Skeletal muscle satellite cell (primary cell): ENCODE measurements around the gene LACTBL1.

Experiments used
- H3K27me3 ChIP-seq: 2 replicates; pipeline ENCODE4 v1.7.0; 2013; ENCODE audit warnings: low read length; ENCODE audit not compliant: control insufficient read depth, insufficient read depth
- H3K36me3 ChIP-seq: 2 replicates; pipeline ENCODE4 v1.7.0; 2013; ENCODE audit warnings: mild to moderate bottlenecking, control low read depth, low read length; ENCODE audit not compliant: insufficient read depth
- H3K4me1 ChIP-seq: 2 replicates; pipeline ENCODE4 v1.7.0; 2013; ENCODE audit warnings: low read length; ENCODE audit not compliant: control insufficient read depth, insufficient read depth
- H3K4me2 ChIP-seq: 2 replicates; pipeline ENCODE4 v1.7.0; 2013; ENCODE audit warnings: mild to moderate bottlenecking, low read length
- H3K4me3 ChIP-seq: 2 replicates; pipeline ENCODE4 v1.7.0; 2013; ENCODE audit warnings: low read length
- H3K9ac ChIP-seq: 2 replicates; pipeline ENCODE4 v1.7.0; 2013; ENCODE audit warnings: mild to moderate bottlenecking, low read depth, low read length, moderate library complexity
- H3K9me3 ChIP-seq: replicated peaks from 2 replicates; pipeline ENCODE4 v1.7.0; 2013; ENCODE audit warnings: mild to moderate bottlenecking, control low read depth, low read length

Gene LACTBL1

GRCh38 chr1:22916471-22916820 is 56.2 kb downstream of the LACTBL1 start:
- H3K9ac ChIP-seq = no peak overlapping the region
- no peaks in the 10 kb centered on the region for H3K9me3 ChIP-seq
- H3K36me3 ChIP-seq = no peaks in the 10 kb centered on the region
- H3K27me3 ChIP-seq = peaks cover 17% of the 10 kb centered on the region
- H3K4me3 ChIP-seq = no peak overlapping the region
- H3K4me2 ChIP-seq = no peak overlapping the region
- H3K4me1 ChIP-seq = peaks cover 7% of the 10 kb centered on the region

- Histone ChIP-seq H3K4me1 (peaks cover 7% of the 10 kb centered on the region), H3K4me3 (no peak overlapping the region), H3K9ac (no peak overlapping the region), H3K27me3 (peaks cover 17% of the 10 kb centered on the region), H3K36me3 (no peaks in the 10 kb centered on the region), H3K9me3 (no peaks in the 10 kb centered on the region), H3K4me2 (no peak overlapping the region)
Observed at GRCh38 chr1:22915816-22916470, 56.7 kb downstream of the LACTBL1 start.

- H3K27me3 ChIP-seq = peaks cover 15% of the 10 kb centered on the region
- H3K36me3 ChIP-seq = no peaks in the 10 kb centered on the region
- no peak overlapping the region for H3K9ac ChIP-seq
- no peak overlapping the region for H3K4me2 ChIP-seq
- no peak overlapping the region for H3K4me3 ChIP-seq
- peaks cover 7% of the 10 kb centered on the region for H3K4me1 ChIP-seq
- no peaks in the 10 kb centered on the region for H3K9me3 ChIP-seq
Observed at GRCh38 chr1:22915231-22915630, 57.4 kb downstream of the LACTBL1 start.

- Histone ChIP-seq H3K9me3 (no peaks in the 10 kb centered on the region), H3K36me3 (no peaks in the 10 kb centered on the region), H3K4me2 (no peak overlapping the region), H3K27me3 (peaks cover 10% of the 10 kb centered on the region), H3K4me1 (peaks cover 7% of the 10 kb centered on the region), H3K9ac (no peak overlapping the region), H3K4me3 (no peak overlapping the region)
Observed at GRCh38 chr1:22914633-22915217, 57.9 kb downstream of the LACTBL1 start.

- peaks cover 4% of the 10 kb centered on the region for H3K27me3 ChIP-seq
- H3K4me2 ChIP-seq = no peak overlapping the region
- no peak overlapping the region for H3K4me3 ChIP-seq
- no peaks in the 10 kb centered on the region for H3K9me3 ChIP-seq
- no peaks in the 10 kb centered on the region for H3K36me3 ChIP-seq
- peaks cover 7% of the 10 kb centered on the region for H3K4me1 ChIP-seq
- no peak overlapping the region for H3K9ac ChIP-seq
Observed at GRCh38 chr1:22914156-22914555, 58.5 kb downstream of the LACTBL1 start.

GRCh38 chr1:22913421-22914141 is 59.1 kb downstream of the LACTBL1 start:
- Histone ChIP-seq H3K4me3 (no peak overlapping the region), H3K9me3 (no peaks in the 10 kb centered on the region), H3K9ac (no peak overlapping the region), H3K4me2 (no peak overlapping the region), H3K4me1 (peaks cover 7% of the 10 kb centered on the region), H3K36me3 (no peaks in the 10 kb centered on the region), H3K27me3 (peaks cover 2% of the 10 kb centered on the region)

GRCh38 chr1:22912311-22912710 is 60.4 kb downstream of the LACTBL1 start:
- Histone ChIP-seq H3K9ac (no peak overlapping the region), H3K4me1 (peaks cover 7% of the 10 kb centered on the region), H3K4me3 (no peak overlapping the region), H3K36me3 (no peaks in the 10 kb centered on the region), H3K9me3 (no peaks in the 10 kb centered on the region), H3K4me2 (no peak overlapping the region), H3K27me3 (peaks cover 2% of the 10 kb centered on the region)

GRCh38 chr1:22910986-22911651 is 61.5 kb downstream of the LACTBL1 start:
- Histone ChIP-seq H3K4me1 (peaks cover under 1% of the 10 kb centered on the region), H3K9ac (no peak overlapping the region), H3K9me3 (no peaks in the 10 kb centered on the region), H3K4me2 (no peak overlapping the region), H3K4me3 (no peak overlapping the region), H3K27me3 (peaks cover 2% of the 10 kb centered on the region), H3K36me3 (no peaks in the 10 kb centered on the region)

- Histone ChIP-seq H3K4me3 (no peak overlapping the region), H3K36me3 (no peaks in the 10 kb centered on the region), H3K27me3 (peaks cover 2% of the 10 kb centered on the region), H3K9me3 (no peaks in the 10 kb centered on the region), H3K4me2 (no peak overlapping the region), H3K4me1 (no peaks in the 10 kb centered on the region), H3K9ac (no peak overlapping the region)
Observed at GRCh38 chr1:22910286-22910685, 62.4 kb downstream of the LACTBL1 start.

GRCh38 chr1:22908880-22909426 is 63.7 kb downstream of the LACTBL1 start:
- H3K4me2 ChIP-seq = no peak overlapping the region
- no peaks in the 10 kb centered on the region for H3K4me1 ChIP-seq
- no peaks in the 10 kb centered on the region for H3K36me3 ChIP-seq
- no peak overlapping the region for H3K4me3 ChIP-seq
- no peak overlapping the region for H3K9ac ChIP-seq
- H3K27me3 ChIP-seq = no peaks in the 10 kb centered on the region
- no peaks in the 10 kb centered on the region for H3K9me3 ChIP-seq

- H3K4me2 ChIP-seq = no peak overlapping the region
- H3K27me3 ChIP-seq = no peaks in the 10 kb centered on the region
- no peaks in the 10 kb centered on the region for H3K9me3 ChIP-seq
- no peak overlapping the region for H3K4me3 ChIP-seq
- no peaks in the 10 kb centered on the region for H3K4me1 ChIP-seq
- H3K9ac ChIP-seq = no peak overlapping the region
- no peaks in the 10 kb centered on the region for H3K36me3 ChIP-seq
Observed at GRCh38 chr1:22907528-22907927, 65.1 kb downstream of the LACTBL1 start.
